Measurements from ENCODE around the gene SLC66A1. TPM values are rescaled to one million over a fixed set of nuclear protein-coding genes. Genes with fewer than 3 reads are reported as not detected.

Gene SLC66A1
- polyA plus RNA-seq, 1 donor = 9.3 TPM

GRCh38 chr1:19377812-19378718 lies 65.9 kb downstream of the SLC66A1 start:
- no peak for DNase-seq (ENCODE audit: low read depth)

Other genes starting within 250 kb of the SLC66A1 start
- gene UBR4, start 102.1 kb upstream of the SLC66A1 start, polyA plus RNA-seq (ENCODE audit: insufficient read length) = 71.2 TPM
- 36.3 TPM for gene EMC1, start 60.8 kb upstream of the SLC66A1 start, polyA plus RNA-seq (ENCODE audit: insufficient read length)
- 27.0 TPM for gene MRTO4, start 60.5 kb upstream of the SLC66A1 start, polyA plus RNA-seq (ENCODE audit: insufficient read length)
- 1.4 TPM for gene AKR7A3, start 23.6 kb upstream of the SLC66A1 start, polyA plus RNA-seq (ENCODE audit: insufficient read length)
- gene AKR7A2, start 182 bp upstream of the SLC66A1 start, polyA plus RNA-seq (ENCODE audit: insufficient read length) = 45.3 TPM
- gene CAPZB, start 173.2 kb downstream of the SLC66A1 start, polyA plus RNA-seq (ENCODE audit: insufficient read length) = 245 TPM